SJSA1 (cell line): ENCODE measurements around the gene SIRT2. TPM values are rescaled to one million over a fixed set of nuclear protein-coding genes. Genes with fewer than 3 reads are reported as not detected.
"Not testable (repeated sequence)": the region's sequence is repeated elsewhere in the genome, so short reads cannot be mapped to it uniquely, and the experiment has no call there.

ENCODE experiments used
- DNase-seq, 2 experiments: peaks; one replicate each; pipeline ENCODE4 v3.0.0-alpha.2; 2015 to 2020; ENCODE audit warnings: low spot score in 2 of 2, low read depth in 1 of 2
- H3K27ac ChIP-seq: fragments of 250-450 bp; sonication (Bioruptor Pico); 2 replicates; pipeline ENCODE4 v1.5.1; 2020; ENCODE audit warnings: mild to moderate bottlenecking, moderate library complexity
- H3K27me3 ChIP-seq: fragments of 250-450 bp; sonication (Bioruptor Pico); replicated peaks from 2 replicates; pipeline ENCODE4 v1.5.1; 2020; ENCODE audit warnings: mild to moderate bottlenecking, moderate library complexity
- H3K36me3 ChIP-seq: fragments of 250-450 bp; sonication (Bioruptor Pico); 2 replicates; pipeline ENCODE4 v1.5.1; 2020; ENCODE audit warnings: mild to moderate bottlenecking
- H3K4me1 ChIP-seq: fragments of 250-450 bp; sonication (Bioruptor Pico); replicated peaks from 2 replicates; pipeline ENCODE4 v1.6.1; 2021; ENCODE audit warnings: mild to moderate bottlenecking
- H3K4me3 ChIP-seq: fragments of 250-450 bp; sonication (Bioruptor Pico); 2 replicates; pipeline ENCODE4 v1.5.1; 2020; ENCODE audit warnings: mild to moderate bottlenecking
- H3K9me3 ChIP-seq: fragments of 250-450 bp; sonication (Bioruptor Pico); replicated peaks from 2 replicates; pipeline ENCODE4 v1.5.1; 2020; ENCODE audit warnings: mild to moderate bottlenecking
- total RNA-seq: library from RNA; depleted of rRNA; stranded (reverse); fragments of >200 nt; shearing (Covaris generic); gene quantifications from 2 replicates; pipeline ENCODE4 v1.2.3, GENCODE V29; 2014

The SIRT2 gene
- total RNA-seq, 1 experiment from 2014 or later = 48.8 TPM

GRCh38 chr19:38877781-38878574, 21.4 kb downstream of the SIRT2 start, which contains the start of gene RINL:
TSS of gene RINL (minus strand) at chr19:38878275. CDS start at chr19:38876742, 1,533 bp downstream.
- H3K9me3 ChIP-seq = no peaks in the 10 kb centered on the region
- no peak within 1 kb of the TSS for H3K27ac ChIP-seq
- no peak for DNase-seq
- no peaks in the 10 kb centered on the region for H3K27me3 ChIP-seq
- no peaks in the 10 kb centered on the region for H3K4me1 ChIP-seq
- no peak within 1 kb of the TSS for H3K4me3 ChIP-seq
- H3K36me3 ChIP-seq = no peaks in the 10 kb centered on the region

- Histone ChIP-seq H3K27ac (no peak overlapping the region), H3K36me3 (no peaks in the 10 kb centered on the region), H3K4me3 (no peak overlapping the region), H3K9me3 (no peaks in the 10 kb centered on the region), H3K27me3 (no peaks in the 10 kb centered on the region), H3K4me1 (no peaks in the 10 kb centered on the region)
- no peak for DNase-seq
Observed at GRCh38 chr19:38875656-38876395, 23.6 kb downstream of the SIRT2 start.

GRCh38 chr19:38873400-38873799, 26.0 kb downstream of the SIRT2 start:
- H3K27me3 ChIP-seq, H3K4me1 ChIP-seq, H3K4me3 ChIP-seq, H3K9me3 ChIP-seq, H3K36me3 ChIP-seq, DNase-seq, H3K27ac ChIP-seq: not testable (repeated sequence)

- Histone ChIP-seq H3K27ac (no peak overlapping the region), H3K36me3 (no peaks in the 10 kb centered on the region), H3K27me3 (no peaks in the 10 kb centered on the region), H3K4me1 (peaks cover 8% of the 10 kb centered on the region), H3K4me3 (no peak overlapping the region), H3K9me3 (no peaks in the 10 kb centered on the region)
- no peak for DNase-seq
Observed at GRCh38 chr19:38870612-38871011, 28.8 kb downstream of the SIRT2 start.

- no peaks in the 10 kb centered on the region for H3K9me3 ChIP-seq
- H3K4me1 ChIP-seq = peaks cover 8% of the 10 kb centered on the region
- H3K4me3 ChIP-seq = peak overlapping the region; percentile 17
- no peaks in the 10 kb centered on the region for H3K36me3 ChIP-seq
- H3K27ac ChIP-seq = no peak overlapping the region
- no peaks in the 10 kb centered on the region for H3K27me3 ChIP-seq
- peak; percentile 50 to 69 for DNase-seq
Observed at GRCh38 chr19:38869836-38870607, 29.4 kb downstream of the SIRT2 start.

- Histone ChIP-seq H3K36me3 (no peaks in the 10 kb centered on the region), H3K4me1 (peaks cover 8% of the 10 kb centered on the region), H3K9me3 (no peaks in the 10 kb centered on the region), H3K27ac (no peak overlapping the region), H3K27me3 (no peaks in the 10 kb centered on the region), H3K4me3 (peak overlapping the region; percentile 17)
- no peak for DNase-seq
Observed at GRCh38 chr19:38869160-38869835, 30.1 kb downstream of the SIRT2 start.

- H3K4me1 ChIP-seq = peaks cover 8% of the 10 kb centered on the region
- H3K4me3 ChIP-seq = no peak overlapping the region
- H3K27ac ChIP-seq = no peak overlapping the region
- H3K27me3 ChIP-seq = no peaks in the 10 kb centered on the region
- DNase-seq = no peak
- H3K36me3 ChIP-seq = no peaks in the 10 kb centered on the region
- H3K9me3 ChIP-seq = no peaks in the 10 kb centered on the region
Observed at GRCh38 chr19:38868551-38868950, 30.9 kb downstream of the SIRT2 start.

GRCh38 chr19:38867171-38867780, 32.1 kb downstream of the SIRT2 start:
- no peak overlapping the region for H3K4me3 ChIP-seq
- H3K4me1 ChIP-seq = peaks cover 8% of the 10 kb centered on the region
- no peaks in the 10 kb centered on the region for H3K36me3 ChIP-seq
- H3K27ac ChIP-seq = no peak overlapping the region
- H3K9me3 ChIP-seq = no peaks in the 10 kb centered on the region
- no peak for DNase-seq
- no peaks in the 10 kb centered on the region for H3K27me3 ChIP-seq

GRCh38 chr19:38862321-38863059, 36.9 kb downstream of the SIRT2 start:
- H3K9me3 ChIP-seq = no peaks in the 10 kb centered on the region
- DNase-seq = no peak

GRCh38 chr19:38861368-38861767, 38.0 kb downstream of the SIRT2 start:
- Histone ChIP-seq H3K4me1 (no peaks in the 10 kb centered on the region), H3K27me3 (no peaks in the 10 kb centered on the region), H3K36me3 (no peaks in the 10 kb centered on the region), H3K9me3 (no peaks in the 10 kb centered on the region), H3K27ac (no peak overlapping the region), H3K4me3 (no peak overlapping the region)
- no peak for DNase-seq

More at GRCh38 chr19:38862321-38863059, 36.9 kb downstream of the SIRT2 start:
- H3K36me3 ChIP-seq = no peaks in the 10 kb centered on the region
- no peak overlapping the region for H3K4me3 ChIP-seq
- H3K27me3 ChIP-seq = no peaks in the 10 kb centered on the region
- no peak overlapping the region for H3K27ac ChIP-seq
- no peaks in the 10 kb centered on the region for H3K4me1 ChIP-seq

- H3K4me1 ChIP-seq, H3K4me3 ChIP-seq, H3K27me3 ChIP-seq, DNase-seq, H3K27ac ChIP-seq, H3K9me3 ChIP-seq, H3K36me3 ChIP-seq: not testable (repeated sequence)
Observed at GRCh38 chr19:38859631-38860204, 39.7 kb downstream of the SIRT2 start.

- no peaks in the 10 kb centered on the region for H3K36me3 ChIP-seq
- H3K9me3 ChIP-seq = no peaks in the 10 kb centered on the region
- H3K27ac ChIP-seq = no peak overlapping the region
- H3K4me3 ChIP-seq = no peak overlapping the region
- DNase-seq = no peak
- no peaks in the 10 kb centered on the region for H3K27me3 ChIP-seq
- peaks cover 5% of the 10 kb centered on the region for H3K4me1 ChIP-seq
Observed at GRCh38 chr19:38856813-38857212, 42.6 kb downstream of the SIRT2 start.
